PFSK-1 (cell line): ENCODE data around the gene BTRC.

Source experiments
- POLR2AphosphoS5 ChIP-seq: IDR thresholded peaks from 2 replicates; pipeline ENCODE4 v1.6.1; 2012; ENCODE audit warnings: low read depth, mild to moderate bottlenecking, control low read depth, low read length, moderate library complexity
- TF ChIP-seq, protein P1 (sequence below), 2 experiments: IDR thresholded peaks; 2 replicates each; pipeline versions ENCODE4 v1.6.1 to v1.8.0; 2011 to 2012; ENCODE audit warnings: low read depth in 2 of 2, low read length in 2 of 2, control low read depth in 1 of 2, inconsistent platforms in 1 of 2, mild to moderate bottlenecking in 1 of 2, moderate library complexity in 1 of 2; ENCODE audit not compliant: insufficient read depth in 1 of 2

DNA sequence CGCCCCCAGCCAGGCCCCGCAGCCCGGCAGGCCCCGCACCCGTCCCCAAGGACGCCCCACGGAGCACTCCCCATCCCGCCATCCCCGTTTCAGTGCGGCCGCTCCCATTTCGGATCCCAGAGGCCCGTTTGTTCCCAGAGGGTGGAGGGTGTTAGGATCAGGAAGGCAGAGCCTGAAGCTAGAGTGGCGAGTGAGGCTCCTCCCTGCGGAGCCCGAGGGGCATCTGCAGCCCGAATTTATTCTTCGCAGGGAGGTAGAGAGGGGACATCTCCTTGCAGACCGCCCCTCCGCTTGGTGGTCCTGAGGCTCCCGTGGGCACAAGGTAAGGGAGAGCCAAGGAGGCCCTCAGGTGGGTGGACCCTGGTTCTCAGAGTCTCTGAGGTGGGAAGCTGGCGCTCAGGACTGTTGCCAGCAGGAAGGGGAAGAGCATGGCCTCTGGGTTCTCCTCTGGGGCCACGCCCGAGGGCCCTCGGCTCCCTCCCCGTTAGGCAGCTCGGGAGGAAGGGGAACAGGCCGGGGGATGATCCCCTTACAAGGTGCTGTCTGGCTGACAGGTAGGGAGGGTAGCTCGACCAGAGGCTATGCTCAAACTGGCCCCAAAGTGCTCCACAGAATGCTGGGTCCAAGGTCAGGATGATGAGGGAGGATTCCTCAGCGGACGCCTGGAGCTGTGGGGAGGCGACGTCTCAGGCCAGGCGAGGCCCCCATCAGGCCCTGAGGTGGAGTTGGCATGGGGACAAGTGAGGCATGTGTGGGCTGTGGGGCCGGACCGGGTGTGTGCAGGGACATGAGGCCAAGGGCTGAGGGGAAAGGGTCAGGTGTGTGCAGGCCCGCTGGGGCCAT lies 216.7 kb downstream of the BTRC start:
- TF ChIP-seq, protein P1, sequence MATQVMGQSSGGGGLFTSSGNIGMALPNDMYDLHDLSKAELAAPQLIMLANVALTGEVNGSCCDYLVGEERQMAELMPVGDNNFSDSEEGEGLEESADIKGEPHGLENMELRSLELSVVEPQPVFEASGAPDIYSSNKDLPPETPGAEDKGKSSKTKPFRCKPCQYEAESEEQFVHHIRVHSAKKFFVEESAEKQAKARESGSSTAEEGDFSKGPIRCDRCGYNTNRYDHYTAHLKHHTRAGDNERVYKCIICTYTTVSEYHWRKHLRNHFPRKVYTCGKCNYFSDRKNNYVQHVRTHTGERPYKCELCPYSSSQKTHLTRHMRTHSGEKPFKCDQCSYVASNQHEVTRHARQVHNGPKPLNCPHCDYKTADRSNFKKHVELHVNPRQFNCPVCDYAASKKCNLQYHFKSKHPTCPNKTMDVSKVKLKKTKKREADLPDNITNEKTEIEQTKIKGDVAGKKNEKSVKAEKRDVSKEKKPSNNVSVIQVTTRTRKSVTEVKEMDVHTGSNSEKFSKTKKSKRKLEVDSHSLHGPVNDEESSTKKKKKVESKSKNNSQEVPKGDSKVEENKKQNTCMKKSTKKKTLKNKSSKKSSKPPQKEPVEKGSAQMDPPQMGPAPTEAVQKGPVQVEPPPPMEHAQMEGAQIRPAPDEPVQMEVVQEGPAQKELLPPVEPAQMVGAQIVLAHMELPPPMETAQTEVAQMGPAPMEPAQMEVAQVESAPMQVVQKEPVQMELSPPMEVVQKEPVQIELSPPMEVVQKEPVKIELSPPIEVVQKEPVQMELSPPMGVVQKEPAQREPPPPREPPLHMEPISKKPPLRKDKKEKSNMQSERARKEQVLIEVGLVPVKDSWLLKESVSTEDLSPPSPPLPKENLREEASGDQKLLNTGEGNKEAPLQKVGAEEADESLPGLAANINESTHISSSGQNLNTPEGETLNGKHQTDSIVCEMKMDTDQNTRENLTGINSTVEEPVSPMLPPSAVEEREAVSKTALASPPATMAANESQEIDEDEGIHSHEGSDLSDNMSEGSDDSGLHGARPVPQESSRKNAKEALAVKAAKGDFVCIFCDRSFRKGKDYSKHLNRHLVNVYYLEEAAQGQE (IDR thresholded peaks at IDR 0.05; ENCODE audit: insufficient read depth in 1 of 2, low read depth in 2 of 2, low read length in 2 of 2): no peak
- no peak for TF ChIP-seq POLR2AphosphoS5
